Measurements from ENCODE around the gene LAPTM4A.

DNA sequence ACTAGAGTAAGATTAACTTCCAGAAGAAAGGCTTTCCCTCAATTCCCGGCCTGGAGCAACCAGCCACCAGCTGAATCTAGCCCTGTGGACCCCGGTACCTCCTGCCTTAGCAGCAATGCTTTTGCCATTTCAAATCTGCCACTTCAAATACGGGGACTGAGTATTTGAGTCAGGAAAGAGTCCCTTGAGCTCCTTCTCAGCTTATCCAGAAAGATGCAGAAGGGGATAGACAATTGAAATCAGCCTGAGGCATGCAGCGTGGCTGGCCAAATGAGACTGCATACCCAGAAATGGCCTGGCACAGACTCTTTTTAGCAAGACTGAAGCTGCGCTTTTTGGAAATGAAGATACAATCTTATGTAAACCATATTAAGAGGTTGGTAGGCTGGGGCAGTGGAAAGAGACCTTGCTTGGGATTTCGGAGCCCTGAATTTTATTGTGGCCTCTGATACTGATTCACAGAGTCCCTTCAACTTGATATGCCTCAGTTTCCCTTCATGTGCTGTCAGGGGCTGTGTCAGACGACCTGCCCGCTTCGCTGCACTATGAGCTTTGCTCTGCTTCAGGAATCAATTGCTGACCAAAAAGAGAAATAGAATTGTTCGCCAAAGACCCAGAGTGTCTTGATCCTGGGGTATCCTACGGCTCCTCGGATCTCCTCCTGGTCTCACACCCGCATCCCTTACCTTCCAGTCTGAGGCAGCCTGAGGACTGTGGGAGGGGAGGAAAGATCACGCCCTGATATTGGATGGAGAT is 40.0 kb downstream of the LAPTM4A start:
- TF ChIP-seq, protein P1, sequence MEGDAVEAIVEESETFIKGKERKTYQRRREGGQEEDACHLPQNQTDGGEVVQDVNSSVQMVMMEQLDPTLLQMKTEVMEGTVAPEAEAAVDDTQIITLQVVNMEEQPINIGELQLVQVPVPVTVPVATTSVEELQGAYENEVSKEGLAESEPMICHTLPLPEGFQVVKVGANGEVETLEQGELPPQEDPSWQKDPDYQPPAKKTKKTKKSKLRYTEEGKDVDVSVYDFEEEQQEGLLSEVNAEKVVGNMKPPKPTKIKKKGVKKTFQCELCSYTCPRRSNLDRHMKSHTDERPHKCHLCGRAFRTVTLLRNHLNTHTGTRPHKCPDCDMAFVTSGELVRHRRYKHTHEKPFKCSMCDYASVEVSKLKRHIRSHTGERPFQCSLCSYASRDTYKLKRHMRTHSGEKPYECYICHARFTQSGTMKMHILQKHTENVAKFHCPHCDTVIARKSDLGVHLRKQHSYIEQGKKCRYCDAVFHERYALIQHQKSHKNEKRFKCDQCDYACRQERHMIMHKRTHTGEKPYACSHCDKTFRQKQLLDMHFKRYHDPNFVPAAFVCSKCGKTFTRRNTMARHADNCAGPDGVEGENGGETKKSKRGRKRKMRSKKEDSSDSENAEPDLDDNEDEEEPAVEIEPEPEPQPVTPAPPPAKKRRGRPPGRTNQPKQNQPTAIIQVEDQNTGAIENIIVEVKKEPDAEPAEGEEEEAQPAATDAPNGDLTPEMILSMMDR (optimal IDR thresholded peaks at IDR 0.05 in 1 of 3, IDR thresholded peaks at IDR 0.05 in 1 of 3, conservative IDR thresholded peaks at IDR 0.05 in 1 of 3; ENCODE audit: extremely low read depth in 1 of 3, insufficient read depth in 2 of 3, low read length in 3 of 3): no peak
- no peak for TF ChIP-seq EZH2 (IDR thresholded peaks at IDR 0.05; ENCODE audit: low read length)

Data from keratinocyte (primary cell).